GM04503 (cell line): ENCODE measurements around the gene PRLR.
A peak's percentile ranks its signal among the peaks of the same experiment; 100 is the strongest.
"Not testable (repeated sequence)": the region's sequence is repeated elsewhere in the genome, so short reads cannot be mapped to it uniquely, and the experiment has no call there.

Experiments
- DNase-seq: peaks from one replicate; pipeline ENCODE4 v3.0.0-alpha.2; 2012; ENCODE audit warnings: low read depth

PRLR gene

DNA sequence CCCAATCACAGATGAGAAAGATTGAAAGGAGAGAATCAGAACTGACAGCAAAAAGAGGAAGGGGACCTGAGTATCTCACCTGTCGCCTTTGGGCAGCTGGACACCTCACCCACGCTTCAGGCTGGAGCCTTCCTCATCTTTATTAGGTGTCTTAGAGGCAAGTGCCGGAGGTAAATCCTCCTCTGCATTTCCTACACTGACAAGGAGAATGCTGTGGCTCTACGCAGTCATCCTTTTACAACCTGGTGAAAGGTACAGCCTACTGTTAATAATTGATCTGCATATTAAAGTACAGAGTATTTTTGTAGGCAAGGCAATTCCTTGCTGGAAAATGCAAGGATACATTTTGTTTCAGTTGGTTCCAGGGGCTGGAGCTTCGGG is 34.8 kb downstream of the PRLR start:
- no peak for DNase-seq

DNA sequence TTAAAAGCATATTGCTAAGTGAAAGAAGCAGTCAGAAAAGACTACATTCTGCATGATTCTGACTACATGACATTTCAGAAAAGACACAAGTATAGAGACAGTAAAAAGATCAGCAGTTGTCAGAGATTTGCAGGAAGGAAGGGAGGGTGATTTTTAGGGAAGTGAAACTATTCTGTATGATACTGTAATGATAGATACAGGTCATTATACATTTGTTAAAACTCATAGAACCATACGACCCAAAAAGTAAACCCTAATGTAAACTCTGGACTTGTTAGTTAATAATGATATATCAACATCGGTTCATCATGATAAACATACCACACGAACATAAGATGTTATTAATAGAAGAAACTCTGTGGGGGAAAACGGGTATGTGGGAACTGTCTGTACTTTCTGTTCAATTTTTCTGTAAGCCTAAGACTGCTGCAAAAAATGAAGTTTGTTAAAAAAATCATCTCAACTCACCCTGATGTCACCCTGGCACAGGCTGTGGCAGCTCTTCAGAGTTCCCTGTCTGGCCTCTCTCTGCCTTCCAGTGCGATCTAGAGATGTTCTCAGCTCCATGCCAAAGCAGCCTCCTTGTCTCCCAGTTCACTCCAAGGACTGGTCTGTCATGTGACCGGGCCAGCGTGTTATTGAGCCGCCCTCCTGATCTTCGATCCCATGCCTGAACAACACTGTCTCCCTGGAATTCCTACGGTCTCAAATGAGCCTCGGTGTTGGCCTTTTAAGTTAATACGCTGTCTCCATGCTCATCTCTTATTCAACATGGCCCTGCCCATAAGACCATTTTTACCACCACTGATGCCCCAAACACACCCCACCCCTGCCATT is 35.4 kb downstream of the PRLR start:
- DNase-seq = no peak

DNA sequence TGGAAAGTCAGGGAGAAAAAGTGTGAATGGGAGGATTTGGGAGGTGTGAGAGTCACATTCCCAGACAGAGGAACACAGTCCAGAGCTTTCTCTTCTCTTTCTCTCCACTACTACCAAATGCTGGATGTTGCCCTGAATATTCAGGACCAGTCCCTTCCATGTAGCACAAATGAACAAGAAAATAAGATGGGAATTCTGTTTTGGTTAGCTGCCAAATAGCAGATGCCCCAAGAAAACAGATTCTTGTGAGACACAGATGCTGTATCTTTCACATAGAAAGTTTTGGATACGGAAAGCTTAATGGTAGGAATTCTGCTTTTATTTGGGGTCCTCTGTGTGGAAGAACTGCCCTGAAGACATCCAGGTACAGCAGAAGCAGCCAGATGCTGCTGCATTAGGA is 37.8 kb downstream of the PRLR start:
- no peak for DNase-seq

DNA sequence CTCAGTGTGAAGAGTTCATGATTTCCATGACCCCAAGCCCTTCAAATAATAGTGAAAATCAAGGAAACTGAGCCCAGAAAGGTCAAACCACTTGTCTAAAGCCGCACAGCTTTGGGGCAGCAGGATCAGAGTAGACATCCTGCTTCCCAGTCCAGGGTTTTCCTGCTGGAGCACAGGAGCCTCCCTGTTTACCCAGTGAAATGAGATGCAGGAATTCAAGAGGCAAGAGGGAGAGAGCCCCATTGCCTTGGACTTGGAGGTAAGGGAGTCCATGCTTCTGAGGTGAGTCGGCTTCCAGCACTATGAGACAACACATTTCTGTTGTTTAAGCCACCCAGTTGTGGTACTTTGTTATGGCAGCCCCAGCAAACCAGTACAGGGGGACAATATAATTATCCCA is 40.5 kb downstream of the PRLR start:
- DNase-seq = not testable (repeated sequence)

DNA sequence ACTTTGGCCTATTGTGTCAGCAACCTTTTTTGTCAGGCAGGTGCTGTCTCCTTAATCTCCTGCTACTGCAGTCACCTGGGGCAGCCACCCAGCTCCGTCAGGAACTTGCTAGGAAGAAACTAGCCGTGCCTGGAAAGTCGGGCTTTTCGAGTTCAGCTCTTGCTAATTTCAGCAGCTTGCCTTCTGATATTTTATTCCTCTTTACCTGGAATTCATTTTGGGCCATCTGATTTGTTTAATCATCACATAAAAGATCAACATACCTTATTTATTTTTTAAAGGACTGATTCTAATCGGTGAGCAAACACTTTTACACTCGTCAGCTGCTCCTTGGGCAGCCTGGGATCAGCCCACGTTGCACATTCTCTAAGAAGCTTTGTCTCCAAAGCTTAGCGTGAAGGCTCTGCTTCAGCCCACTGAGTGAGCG is 42.2 kb downstream of the PRLR start:
- no peak for DNase-seq

DNA sequence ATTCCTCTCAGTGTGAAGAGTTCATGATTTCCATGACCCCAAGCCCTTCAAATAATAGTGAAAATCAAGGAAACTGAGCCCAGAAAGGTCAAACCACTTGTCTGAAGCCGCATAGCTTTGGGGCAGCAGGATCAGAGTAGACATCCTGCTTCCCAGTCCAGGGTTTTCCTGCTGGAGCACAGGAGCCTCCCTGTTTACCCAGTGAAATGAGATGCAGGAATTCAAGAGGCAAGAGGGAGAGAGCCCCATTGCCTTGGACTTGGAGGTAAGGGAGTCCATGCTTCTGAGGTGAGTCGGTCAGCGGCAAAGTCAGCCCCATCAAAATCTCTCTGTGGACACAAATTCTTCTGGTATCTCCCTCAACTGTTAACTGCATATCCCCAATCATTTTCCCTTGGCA is 42.7 kb downstream of the PRLR start:
- not testable (repeated sequence) for DNase-seq

DNA sequence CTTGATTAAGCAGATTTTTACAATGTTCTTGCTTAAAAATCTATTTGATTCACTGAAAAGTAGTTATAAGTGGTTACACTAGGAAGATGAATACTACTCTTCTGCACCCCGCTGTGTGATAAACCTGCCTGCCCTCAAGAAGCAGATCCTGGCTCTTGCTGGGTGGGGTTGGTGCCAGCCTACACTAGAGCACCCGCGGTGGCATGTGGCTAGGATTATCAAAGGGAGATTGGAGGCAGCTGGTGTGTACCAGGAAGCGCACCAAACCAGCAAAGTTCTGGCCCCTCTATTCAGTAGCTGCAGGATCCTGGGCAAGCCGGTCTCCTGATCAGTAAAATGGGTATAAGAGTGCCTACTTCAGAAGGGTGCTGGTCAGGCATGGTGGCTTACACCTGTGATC is 43.5 kb downstream of the PRLR start:
- no peak for DNase-seq

DNA sequence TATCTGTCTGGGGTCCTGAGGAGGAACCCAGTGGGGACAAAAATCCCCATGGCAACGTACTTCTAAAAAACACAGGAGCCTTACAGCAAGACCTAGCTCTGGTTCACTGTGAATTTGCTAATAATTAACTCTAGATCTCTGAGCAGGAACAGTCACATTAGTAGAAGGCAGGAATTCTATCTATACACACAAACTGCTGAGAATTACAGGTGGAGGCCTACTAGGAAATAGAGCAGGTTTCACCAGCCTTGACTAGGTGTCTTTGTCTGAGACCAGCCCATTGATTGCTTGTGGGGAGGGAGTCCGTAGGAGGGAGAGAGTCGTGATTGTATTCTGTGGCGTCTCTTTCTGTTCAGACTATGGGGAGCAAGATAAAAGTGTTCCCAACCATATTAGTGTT is 44.8 kb downstream of the PRLR start:
- no peak for DNase-seq

DNA sequence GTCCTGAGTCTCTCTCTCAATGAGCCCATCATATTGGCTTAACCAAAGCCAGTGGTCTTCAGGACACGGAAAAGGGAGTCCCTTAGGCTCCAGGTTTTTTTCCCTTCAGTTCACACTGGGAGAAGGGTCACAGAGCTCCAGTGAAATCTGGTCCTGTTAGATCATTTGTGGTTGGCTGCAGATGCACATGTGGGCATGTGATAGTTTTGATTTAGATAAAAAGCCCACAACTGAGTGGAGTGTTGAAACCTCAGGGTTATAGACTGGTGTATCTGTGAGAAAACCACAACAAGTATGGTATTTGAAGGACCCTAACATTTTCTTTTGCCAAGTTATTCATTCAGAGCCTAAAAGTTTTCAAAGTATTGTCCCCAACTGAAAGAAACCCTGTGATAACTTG is 46.7 kb downstream of the PRLR start:
- no peak for DNase-seq

DNA sequence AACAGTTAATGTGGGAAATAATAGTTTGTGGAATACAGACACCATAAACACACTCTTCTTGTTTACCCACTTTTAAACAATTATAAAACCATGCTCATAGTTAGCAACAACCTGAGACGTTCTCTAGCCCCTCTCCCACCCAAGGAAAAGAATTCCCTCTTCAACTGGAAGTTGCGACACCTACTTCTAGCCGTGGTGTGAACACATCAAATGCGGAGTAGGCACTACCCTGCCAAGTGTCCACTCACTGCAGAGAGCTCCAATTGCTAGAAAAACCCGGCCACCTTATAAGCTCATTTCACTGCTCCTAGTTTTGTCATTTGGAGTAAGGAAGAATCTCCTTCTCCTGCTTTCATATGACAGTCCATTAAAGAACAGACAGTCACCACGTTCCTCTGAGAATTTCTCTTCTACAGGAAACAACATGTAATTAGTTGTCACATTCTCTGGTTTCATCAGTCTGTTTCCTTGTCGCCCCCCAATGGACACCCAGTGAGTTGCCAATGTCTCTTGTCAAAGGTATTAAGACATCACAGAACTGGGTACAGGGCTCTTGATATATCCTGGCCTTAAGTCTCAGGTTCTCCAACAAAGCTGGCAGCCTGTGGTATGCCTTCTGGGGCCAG is 47.3 kb downstream of the PRLR start:
- peak; percentile 30 for DNase-seq

DNA sequence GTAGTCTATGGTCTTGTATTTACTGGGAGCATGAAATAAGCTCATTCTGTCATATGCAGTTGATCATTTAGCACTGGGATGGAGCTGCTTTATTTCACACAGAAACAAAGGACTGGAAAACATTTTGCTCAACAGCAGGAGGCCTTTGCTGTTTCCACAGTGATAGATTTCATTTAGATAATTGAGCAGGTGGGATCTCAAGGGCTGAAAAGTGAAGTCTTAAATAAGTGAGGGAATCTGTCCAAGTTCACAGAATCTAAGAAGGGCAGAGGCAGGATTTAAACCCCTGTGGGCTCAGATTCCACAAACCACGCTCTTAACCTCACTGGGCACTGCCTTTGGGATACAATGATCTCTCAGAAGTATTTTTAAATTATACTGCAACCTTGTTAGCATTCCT is 47.8 kb downstream of the PRLR start:
- no peak for DNase-seq

DNA sequence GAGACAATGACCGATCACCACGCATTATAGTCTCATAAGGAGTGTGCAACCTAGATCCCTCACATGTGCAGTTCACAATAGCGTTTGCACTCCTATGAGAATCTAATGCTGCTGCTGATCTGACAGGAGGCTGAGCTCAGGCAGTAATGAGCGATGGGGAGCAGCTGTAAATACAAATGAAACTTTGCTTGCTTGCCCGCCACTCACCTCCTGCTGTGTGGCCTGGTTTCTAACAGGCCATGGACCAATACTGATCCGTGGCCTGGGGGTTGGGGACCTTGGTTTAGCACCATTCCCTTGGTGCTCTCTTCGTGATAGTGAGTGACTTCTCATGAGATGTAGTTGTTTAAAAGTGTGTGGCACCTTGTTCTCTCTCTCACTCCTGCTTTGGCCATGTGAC is 50.2 kb downstream of the PRLR start:
- no peak for DNase-seq

DNA sequence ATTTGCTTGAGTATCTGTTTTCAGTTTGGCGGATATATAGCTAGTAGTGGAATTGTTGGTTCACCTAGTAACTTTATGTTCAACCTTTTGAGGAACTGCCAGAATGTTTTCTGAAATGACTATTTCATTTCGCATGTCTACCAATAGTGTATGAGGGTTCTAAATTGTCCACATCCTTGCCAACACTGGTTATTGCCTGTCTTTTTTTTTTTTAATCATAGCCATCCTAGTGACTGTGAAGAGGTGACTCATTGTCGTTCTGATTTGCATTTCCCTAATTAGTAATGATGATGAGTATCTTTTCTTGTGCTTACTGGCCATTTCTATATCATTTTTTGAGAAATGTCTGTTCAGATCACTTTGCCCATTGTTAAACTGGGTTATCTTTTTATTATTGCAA is 52.5 kb downstream of the PRLR start:
- no peak for DNase-seq

DNA sequence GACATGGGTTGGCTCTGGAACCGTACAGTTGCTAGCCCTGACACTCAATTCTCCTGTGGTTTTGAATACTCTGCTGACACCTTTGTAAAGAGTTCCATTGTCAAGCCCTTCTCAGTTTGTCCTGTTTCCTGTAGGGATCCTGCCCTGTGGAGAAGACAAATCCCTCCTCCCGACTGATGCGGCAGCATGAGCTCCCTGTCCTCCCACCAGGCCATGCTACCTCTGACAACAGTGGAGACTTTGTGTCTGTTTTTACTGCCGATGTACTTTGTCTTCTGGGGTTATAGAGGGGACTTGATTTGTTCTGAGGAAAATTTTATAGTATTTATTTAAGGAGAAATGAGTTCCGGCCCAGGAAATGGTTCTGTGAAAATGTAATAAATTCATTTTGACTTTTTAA is 57.8 kb downstream of the PRLR start:
- DNase-seq = no peak

DNA sequence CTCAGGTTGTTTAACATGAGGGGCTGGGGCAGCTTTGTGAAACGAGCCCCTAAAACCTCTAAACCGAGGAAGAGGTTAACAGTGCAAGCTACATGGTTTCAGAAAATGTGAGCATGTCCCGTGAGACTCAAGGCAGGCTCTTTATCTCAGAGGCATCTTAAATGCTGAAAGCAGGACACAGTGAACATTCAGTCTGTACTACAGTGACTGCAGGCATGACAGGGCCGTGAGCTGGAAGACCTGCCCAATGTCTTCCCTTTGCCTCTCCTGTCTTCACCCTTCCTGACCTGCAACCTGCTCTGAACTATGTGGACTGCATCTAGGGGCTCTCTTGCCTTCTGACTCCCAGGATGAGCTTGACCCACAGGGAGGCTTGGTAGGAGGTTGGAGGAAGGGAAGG is 58.3 kb downstream of the PRLR start:
- no peak for DNase-seq

DNA sequence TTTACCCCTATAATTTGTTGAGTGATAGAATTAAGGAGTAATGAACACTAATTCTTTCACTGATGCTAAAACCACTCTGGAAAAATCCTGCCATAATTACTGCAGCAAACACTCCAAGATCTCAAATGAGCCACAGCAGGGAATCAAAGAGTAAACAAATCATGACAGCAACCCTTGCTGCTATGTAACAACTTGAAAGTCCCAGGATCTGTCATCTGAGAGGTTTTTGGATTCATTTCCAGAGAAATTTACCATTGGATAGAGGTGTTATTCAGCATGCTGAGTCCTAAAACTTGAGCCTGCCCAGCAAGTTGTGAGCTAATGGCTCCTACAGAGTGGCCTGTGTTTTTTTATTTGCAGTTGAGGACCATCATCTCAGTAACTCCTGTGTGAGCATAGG is 59.2 kb downstream of the PRLR start:
- DNase-seq = no peak

DNA sequence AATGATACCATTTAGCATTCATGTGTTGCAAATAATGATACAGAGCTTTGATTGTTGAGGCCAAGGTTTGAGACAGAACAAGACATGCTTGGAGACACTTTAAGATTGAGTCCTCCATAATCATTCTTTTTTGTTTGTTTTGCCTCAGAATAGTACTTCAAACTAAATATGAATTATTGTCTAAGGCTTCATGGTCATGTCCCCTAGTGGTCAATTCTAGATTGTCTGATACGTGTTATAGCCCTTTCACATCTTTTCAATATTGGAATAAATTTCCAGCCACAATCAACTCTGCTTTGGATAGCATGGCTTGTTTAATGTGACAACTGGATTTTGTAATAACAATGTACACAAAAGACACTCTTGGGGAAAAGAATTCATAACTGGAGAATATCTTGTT is 64.2 kb downstream of the PRLR start:
- DNase-seq = no peak

DNA sequence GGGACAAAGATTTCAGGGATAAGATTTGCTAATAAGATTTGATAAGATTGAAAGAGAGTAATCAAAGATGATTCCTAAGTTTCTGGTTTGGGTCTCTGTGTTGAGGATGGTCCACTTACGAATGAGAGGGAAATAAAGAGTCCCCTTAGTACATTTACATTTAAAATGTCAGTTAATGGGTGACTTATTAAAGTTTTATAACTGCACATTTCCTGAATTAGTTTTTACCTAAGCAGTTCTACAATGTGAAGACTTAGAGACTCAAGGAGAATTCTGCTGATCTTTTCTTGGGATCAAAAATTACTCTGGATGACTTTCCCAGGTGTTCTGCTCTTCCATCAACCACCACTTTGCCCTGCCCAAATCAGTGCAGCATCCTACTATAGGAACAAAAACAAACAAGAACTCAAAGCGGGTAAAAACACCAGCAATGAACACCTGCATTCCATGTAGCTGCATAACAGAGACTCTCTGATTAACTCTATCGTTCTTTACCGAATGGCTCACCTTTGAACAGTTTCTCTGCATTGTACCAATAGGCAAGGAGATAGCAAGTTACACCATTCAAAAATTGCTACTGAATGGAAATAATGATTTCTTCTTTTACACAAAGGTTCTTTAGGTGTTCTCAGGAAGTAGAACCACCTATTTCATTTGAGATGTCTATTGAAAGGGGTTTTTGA is 65.3 kb downstream of the PRLR start:
- no peak for DNase-seq

DNA sequence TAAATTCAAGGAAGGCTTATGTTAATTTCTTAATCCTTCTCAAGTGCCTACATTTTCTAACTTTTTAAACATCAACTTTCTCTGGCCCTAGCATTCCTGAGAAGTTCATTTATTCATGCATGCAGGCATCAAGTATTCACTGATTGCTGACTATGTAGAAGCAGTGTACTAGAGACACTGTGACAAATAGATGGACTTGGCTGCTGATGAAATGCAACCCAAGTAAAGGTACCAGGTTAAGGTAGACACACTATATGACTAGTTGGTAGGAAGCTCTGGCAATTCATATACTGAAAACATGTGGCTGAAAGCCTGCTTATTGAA is 66.6 kb downstream of the PRLR start:
- DNase-seq = no peak

DNA sequence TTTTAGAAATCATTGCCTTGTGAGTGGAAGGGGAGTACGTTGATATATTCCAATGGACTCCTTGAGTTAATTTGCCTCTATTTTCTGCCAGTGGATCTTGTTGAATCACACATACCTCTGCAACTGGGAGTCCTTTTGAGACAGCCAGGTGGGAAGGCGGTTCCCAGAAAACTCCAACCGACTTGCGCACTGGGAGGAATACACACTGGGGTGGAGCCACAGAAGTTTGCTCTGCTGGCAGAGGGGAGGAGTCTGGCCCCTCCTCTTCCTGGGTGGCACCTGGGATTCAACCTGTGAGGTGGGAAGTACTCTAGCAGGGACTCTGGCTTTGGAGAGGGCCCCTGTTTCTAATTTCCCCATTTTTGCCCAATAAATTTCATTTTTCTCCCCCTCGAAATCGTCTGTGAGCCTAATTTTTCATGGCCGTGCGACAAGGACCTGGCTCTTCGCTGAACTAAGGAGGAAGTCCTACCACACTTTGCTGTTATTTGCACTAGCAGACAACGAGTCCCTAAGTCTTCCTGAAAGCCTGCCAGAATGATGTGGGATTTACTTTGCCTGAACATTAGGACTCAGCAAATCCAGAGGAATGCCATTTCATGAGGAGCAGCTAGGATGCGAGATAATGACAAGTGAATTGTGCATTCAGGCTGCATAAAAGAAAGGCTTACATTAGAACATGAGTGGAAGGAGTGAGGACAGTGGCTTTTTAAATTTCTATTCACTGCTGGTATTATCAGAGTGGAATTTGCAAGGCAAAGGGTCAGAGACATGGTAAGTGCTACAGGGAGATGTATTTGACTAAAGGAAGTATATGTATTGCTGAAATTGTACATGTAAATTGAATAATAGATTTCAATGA is 67.2 kb downstream of the PRLR start:
- DNase-seq = no peak

DNA sequence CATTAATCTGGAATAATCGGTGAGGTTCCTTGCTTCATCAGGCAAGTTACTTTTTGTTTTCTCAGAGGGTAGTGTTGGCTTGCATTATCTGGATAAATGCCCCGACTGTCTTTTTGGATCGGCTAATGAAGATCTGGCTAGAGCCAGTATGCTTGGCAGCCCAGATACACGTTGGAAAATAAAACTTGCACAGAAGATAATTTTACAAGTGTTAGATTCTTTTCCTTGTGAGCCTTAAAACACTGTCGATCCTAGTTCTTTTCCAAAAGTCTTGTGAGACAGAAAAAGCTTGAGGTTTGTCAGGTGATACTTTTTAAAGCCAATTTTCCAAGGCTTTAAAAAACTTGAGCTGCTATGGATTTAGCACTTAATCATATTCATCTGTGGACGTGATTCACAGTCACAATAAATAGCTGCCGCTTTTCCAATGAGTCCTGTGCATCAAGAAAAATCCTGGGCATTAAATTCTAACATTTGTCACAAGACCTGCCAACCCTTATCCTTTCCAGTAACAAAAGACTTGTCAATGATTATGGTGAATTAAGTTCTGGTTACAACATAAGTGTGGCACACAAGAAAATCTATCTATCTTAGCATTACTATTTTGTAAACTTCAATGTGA is 68.5 kb downstream of the PRLR start:
- no peak for DNase-seq

DNA sequence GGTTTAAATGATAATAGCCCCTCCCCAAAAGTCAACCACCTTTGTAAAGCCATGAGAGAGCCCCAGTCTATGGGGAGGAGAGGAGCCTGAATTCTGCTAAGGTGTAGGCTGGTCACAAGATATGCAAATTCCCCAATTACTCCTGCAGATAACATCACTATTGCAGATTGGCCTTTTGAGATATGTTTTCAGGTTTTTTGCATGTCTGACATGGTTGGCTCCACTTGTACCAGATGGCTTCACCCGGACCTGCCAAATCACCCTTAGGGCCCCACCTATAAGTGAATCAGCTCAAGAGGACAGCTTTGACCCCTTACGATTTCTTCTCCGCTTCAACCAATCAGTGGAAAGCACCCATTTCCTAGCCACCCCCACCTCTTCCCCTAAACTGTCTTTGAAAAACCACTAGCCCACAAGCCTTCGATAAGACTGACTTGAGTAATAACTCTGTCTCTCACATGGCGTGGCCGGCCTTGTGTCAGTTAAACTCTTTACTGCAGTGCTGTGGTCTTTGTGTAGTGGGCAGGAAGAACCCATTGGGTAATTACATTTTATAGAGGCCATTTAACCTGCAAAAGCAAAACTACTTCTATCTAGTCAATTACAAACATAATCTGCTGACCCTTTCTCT is 69.7 kb downstream of the PRLR start:
- DNase-seq = no peak
